Hematopoietic multipotent progenitor cell treated with erythropoietin and hydrocortisone succinate and interleukin-3 and kit ligand, for 8 days (in vitro differentiated cells): ENCODE data around the gene HCK.
"Not testable (repeated sequence)": the region's sequence is repeated elsewhere in the genome, so short reads cannot be mapped to it uniquely, and the experiment has no call there.

Experiments
- DNase-seq: peaks from one replicate; pipeline ENCODE4 v3.0.0-alpha.2; 2015

The HCK gene

DNA sequence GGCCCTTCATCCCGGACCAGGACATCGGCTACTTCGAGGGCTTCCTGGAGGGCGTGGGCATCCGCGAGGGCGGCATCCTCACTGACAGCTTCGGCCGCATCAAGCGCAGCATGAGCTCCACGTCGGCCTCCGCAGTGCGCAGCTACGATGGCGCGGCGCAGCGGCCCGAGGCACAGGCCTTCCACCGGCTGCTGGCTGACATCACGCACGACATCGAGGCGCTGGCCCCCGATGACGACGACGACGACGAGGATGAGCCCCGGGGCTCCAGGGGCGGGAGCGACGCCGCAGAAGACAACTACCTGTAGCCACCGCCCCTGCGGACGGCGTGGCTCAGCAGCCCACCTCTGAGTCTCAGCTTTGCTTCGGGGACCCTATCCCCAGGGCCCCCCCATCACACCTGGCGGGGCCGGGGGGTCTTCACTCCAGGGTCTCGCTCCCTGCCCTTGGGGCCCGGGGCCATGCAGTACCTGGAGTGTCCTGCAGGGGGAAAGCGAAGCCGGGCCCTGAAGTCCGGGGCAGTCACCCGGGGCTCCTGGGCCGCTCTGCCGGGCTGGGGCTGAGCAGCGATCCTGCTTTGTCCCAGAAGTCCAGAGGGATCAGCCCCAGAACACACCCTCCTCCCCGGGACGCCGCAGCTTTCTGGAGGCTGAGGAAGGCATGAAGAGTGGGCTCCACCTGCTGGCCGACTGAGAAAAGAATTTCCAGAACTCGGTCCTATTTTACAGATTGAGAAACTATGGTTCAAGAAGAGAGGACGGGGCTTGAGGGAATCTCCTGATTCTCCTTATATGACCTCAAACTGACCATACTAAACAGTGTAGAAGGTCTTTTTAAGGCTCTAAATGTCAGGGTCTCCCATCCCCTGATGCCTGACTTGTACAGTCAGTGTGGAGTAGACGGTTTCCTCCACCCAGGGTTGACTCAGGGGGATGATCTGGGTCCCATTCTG lies 20.8 kb upstream of the HCK start:
- DNase-seq: peak; percentile 49

DNA sequence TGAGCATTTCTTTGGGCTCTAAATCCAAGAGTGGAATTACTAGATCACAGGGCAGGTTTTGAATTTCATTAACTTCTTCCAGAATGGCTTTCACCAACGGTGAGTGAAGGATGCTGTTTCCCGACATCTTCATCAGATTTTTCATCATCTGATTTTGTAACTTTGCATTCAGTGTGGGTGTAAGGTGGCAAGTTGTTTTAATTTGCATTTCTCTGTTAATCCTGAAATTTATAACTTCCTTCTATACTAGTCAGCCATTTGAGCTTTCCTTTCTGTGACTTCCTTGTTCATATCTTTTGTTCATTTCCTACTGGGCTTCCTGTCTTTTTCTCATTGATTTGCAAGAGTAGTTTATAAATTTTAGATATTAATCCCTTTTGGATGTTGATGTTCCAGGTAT lies 18.7 kb upstream of the HCK start:
- no peak for DNase-seq

DNA sequence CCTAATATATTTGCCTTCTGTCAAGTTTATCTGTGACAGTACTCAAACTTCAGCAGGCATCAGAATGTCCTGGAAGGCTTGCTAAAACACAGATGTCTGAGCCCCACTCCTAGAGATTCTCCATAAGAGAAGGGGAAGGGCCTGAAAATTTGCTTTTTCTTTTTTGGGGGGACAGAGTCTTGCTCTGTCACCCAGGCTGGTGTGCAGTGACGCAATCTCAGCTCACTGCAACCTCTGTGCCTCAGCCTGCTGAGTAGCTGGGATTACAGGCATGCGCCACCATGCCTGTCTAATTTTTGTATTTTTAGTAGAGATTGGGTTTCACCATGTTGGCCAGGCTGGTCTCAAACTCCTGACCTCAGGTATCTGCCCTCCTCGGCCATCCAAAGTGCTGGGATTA lies 18.3 kb upstream of the HCK start:
- not testable (repeated sequence) for DNase-seq

DNA sequence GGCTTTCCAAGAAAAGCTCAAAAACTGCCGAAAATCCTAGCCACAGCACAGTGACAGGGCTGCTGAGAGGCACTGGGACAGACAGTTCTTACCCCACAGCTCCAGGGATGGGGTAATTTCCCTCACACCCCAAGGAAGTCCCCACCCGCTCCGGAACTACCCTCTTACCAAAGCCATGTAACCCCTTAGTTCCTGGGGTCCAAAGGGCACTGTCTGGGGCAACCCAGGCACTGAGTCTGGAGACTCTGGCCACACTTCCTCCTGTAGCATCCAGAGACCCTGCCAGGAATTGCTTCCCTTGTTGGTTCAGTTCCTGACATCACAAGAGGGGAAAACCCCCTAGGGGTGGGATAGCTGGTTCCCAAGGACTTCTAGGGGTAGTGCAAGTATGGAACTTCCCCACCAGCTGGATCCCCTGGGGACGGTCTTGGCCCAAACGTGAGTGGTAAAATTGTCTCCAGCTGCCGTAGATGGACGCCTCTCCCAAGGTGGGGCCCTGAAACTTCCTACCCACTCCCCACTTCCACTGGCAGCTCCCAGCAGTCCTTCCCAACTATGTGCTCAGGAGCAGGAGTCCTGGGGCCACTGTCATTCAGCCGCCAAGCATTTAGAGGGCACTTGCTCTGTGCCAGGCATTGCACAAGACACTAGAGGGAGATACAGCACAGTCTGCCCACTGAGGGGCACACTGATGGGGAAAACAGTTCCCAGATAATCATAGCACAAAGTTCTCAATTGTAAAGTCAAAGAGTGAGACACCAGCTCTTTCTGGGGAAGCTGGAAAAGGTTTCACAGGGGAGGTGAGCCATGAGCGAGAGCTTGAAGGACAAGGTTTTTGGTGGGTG lies 17.2 kb upstream of the HCK start:
- peak; percentile 18 for DNase-seq

DNA sequence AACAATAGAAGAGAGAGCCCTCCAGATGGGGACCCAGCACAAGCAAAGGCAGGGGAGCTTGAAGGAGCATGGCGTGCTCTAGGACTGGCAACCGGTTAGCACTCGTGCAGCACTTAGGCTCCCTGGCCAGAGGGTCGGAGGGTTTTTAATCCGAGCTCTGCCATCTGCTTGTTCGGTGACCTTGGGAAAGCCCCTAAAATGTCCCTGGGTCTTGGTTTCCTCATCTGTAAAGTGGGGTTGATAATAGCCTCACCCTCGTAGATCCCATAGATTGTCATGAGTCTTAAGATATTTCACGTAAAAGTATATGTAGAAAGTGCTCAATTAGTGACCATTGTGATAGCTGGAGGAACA lies 16.6 kb upstream of the HCK start:
- no peak for DNase-seq

DNA sequence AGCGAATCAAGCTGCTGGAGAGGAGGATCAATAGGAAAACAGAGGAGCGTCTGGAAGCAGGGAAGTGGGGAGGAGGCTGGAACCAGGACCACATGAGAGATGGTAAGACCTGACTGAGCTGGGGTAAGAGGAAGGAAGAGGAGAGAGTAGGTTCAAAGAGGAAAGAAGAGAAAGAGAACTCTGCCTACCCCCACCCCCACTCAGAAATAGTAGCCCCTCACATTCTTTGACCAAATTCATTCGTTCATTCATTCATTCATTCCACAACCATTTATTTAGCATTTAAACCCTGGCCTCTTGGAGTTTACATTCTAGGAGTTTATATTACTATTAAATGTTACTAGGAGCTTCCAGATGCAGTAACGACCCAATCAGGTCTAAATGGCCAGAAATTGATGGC lies 15.8 kb upstream of the HCK start:
- no peak for DNase-seq

DNA sequence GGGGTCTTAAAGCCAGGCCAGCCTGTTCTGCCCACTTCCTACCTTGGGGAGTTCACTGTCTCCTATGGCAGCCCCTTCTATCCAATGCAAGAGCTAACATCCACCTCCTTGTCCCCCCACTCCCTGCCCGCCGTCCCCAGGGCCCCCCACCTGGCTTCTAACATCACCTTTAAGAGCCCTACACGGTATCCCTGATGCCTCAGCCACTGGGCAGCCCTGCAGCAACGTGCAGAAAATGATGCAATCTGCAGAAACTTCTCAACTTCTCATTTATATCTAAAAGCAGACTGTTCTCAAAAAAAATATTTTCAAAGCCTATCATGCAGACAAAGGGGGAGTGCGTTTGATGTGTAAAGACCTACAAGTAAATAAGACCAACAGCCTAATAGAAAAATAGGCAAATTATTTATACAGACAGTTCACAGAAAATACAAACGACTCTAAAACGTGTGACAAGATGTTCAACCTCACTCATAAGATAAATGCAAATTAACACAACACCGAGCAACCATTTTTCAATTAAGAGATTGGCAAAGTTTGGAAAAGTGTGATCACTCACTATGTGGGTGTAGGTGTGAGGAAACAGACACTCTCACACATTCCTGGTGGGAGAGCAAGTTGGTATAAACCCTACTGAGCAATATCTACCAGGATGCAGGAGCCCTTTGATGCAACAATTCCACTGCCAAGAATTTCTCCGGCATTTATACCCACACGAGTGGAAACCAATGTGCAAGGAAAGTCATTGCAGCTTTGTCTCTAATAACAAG lies 15.1 kb upstream of the HCK start:
- DNase-seq: no peak

DNA sequence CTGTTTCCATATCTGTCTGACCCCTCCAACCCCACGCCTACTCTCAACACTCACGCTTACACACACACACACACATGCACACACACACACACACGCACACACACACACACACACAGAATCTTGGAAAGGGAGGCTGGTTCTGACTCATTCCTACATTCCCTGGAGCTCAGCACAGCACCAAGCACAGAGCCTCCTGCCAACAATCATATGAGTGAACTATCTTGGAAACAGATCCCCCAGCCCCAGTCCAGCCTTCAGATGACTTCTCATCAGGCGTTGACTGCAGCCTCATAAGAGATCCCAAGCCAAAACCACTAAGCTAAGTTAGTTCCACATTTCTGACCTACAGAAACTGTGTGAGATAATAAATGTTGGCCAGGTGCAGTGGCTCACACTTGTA lies 14.1 kb upstream of the HCK start:
- no peak for DNase-seq

DNA sequence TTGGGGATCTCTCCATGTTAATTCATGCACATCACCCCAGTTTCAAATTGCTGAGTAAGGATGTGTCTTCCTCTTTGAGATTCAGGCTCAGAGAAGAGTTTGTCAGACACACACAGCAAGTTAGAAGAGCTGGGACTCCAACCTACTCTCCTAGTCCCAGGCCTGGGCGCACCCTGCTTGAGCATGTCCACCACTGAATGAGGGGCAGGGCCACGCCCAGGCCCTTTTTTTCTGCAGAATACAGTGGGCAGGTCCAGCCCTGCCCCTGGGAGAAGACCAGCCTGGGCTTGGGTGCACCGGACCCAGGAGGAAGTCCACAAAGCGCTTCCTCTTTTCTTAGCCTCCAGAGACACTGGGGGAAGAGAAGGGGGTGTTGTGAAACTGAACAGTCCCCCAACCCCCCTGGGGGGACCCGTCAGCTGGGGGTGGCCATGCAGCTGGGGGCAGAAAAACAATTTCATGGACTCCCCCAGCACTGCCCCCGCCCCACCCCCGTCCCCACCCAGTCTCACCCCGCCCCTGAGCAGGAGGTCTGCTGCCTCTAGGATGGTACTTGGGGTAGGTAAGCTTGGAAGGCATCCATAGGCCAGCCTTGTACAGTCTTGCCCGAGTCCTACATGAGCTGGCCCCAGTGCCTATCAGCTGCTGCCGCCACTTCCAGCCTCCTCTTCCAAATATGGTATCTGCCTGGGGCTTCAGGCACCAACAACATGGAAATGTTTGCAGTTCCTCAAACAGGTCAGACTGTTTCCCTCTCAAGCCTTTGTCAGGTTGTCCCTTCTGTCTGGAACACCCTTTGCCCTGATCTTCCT lies 11.7 kb upstream of the HCK start:
- DNase-seq: no peak

DNA sequence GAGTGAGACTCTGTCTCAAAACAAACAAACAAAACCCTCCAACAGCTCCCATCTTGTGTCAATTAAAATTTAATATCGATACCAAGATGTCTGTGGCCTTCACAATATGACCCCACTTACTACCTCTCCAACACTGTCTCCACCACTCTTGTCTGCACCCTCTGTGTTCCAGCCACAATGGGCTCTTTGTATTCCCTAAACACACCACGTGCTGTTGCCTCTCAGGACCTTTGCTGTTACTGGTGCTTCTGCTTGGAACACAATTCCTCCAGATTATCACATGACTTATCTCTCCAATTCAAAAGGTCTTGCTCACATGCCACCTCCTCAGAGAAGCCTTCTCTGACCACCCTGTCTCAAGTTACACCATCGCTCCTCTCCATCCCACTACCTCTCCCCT lies 6.0 kb upstream of the HCK start:
- DNase-seq: no peak

DNA sequence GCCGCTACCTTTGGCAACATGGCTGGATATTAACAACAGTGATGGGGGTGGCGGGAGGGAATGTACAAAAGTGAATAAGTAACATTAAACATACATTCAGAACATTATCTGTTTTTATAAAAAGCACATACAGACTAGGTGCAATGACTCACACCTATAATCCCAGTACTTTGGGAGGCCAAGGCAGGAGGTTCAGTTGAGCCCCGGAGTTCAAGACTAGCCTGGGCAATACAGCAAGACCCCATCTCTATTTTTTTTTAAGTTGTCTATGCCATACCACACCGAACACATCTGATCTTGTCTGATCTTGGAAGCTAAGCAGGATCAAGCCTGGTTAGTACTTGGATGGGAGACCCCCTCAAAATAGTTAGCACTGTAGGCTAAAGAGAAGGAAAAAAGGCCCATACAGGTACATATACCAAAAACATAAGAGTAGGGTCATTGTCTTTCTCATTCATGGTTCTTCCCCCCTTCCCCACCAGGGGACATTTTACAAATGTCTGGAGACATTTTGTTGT lies 1.7 kb upstream of the HCK start:
- no peak for DNase-seq

DNA sequence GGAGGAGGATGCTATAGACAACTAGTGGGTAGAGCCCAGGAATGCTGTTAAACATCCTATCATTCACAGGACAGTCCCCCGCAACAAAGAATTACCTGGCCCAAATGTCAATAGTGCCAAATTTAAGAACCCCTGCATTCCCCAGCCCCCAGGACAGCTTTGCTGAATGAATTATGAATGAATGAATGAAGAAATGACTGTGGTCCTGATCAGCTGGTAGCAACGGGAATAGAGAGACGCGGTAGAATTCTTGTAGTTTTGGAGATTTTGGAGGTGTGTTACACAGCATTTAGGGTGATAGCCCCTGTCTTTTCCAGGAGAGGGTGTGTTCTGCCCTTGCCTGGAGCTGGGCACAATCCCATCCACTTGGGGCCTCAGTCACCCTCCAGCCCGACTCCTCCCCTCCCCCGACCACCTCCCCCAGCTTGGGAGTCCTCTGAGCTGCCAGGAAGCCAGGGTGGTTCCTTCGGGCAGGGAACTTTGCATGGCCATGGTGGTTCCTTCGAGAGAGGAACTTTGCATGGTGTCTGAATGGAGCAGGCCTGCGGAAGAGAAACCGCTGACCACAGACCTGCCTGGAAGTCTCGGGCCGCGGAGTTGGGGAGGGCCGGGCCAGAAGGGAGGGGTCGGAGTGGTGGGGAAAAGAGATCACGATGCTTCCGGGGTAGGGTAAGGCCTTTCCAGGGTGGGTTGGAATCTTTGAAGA lies 1.0 kb upstream of the HCK start:
- no peak for DNase-seq

DNA sequence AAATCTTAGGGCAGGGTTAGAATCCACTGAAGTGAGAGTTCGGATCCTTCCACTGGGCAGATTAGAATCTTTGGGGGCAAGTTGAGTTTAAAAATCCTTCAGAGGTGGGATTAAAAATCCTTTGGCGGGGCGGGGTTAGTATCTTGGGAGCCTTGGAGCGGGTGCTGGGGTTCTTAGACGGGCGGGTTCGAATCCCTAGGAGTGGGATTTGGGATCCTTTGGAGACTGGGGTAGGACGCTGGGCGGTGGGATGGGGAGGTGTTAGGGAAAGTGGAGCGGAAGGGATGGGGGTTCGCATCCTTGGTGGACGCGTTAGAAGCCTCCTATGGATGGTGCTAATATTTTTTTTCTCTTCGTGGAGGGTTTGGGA lies 337 bp upstream of the HCK start:
- no peak for DNase-seq

DNA sequence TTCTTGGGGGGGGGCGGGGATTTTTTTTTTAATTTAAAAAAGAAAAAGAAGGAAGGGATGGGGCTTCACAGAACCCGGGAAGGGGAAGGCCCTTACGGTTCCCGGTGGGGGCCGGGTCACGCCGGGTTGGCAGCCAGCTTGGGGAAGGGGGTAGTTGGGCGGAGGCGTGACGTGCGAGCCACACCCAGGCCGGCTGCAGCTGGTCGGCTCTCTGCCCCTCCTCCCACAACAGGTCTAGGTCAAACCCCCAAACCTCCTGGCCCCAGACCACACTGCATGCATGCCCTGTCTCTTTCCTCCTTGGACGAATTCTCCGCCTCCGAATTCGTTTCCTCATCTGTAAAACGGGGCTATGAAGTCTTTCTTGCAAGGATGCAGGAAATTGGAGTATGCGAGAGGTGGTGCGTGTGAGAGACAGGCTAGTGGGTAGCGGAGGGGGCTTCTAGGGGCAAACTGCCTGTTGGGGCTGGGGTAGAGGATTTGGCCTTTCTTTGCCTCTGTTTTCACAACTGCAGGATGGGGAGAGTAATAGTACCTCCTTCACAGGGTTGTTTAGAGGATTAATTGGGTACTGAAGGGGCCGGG lies 828 bp downstream of the HCK start:
- DNase-seq: no peak

DNA sequence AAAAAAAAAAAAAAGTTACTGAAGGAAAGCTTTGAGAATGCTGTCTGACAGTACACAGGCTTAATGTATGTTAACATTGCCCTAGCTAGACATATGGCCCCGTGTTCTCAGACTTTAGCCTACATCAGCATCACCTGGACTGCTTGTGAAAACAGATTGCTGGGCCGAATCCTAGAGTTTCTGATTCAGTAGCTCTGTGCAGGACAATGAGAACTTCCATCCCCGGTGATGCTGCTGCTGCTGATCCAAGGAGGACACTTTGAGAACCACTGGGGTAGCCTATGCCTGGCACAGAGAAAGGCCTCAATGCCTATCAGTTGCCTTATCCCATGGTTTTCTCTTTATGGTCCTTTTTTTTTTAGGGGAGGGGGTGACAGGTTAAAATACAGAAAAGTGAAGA lies 1.6 kb downstream of the HCK start:
- DNase-seq: no peak

DNA sequence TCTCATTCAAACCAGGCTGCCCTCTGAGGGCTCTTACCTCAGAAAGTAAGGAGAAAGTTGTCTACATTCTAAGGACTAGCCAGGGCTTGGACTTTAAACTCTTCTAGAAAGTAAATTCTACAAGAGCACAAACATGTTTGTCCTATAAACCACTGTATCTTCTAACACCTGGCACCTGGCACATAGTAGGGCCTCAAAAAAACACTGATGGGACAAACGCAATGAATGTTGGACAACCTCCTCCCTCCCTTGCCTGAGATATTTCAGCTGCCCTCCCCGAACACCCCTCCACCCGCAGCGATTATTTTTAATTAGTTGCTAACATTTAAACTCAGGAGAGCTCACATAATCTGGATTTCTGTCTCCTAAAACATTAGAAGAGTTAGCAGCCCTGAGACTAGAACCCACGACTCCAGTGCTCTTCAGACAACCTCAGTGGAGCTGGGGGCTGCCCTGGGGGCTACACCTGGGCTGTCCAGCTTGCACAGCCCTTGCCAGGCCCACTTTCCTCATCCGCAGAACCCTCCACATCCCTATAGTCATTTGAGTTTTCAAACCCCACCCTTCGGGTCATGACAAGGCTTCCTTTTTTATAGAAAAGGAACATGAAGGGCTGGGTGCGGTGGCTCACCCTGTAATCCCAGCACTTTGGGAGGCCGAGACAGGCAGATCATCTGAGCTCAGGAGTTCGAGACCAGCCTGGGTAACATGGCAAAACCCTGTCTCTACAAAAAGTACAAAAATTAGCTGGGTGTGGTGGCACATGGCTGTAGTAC lies 4.9 kb downstream of the HCK start:
- no peak for DNase-seq

DNA sequence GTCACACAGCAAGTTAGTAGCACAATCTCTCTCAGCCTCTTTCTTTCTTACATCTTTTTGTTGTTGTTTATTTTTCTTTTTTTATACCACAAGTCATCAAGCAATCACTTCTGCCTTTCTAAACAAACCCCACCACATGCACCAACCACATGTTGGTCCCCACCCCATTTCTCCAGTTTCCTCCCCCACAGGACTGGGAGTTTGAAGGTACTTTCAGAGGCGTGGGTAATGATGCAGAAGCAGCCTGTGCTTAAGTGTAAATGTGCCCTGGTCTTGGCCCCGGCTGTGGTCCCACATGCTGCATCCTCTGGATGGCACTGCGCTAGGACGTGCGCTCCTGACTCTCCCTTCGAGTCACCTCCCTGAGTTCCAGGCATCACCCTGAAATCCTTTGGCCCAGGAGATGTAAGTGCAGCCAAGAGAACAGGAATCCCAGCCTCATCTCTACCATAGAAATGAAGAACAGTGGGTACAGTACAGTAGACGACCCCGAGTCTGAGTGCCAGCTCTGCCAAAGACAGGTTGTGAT lies 5.7 kb downstream of the HCK start:
- DNase-seq: no peak

DNA sequence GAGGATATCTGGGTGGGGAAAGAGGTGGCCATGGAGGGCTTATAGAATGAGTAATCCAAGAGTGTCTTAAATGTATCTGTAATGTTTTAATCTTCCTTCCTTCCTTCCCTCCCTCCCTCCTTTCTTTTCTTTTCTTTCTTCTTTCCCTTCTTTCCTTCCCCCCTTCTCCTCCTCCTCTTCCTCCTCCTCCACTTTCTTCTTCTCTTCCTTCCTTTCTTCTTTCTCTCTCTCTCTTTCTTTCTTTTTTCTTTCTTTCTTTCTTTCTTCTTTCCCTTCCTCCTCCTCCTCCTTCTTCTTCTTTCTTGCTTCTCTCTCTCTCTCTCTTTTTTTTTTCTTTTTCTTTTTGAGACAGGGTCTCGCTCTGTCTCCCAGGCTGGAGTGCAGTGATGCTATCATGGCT lies 7.1 kb downstream of the HCK start:
- DNase-seq: no peak

DNA sequence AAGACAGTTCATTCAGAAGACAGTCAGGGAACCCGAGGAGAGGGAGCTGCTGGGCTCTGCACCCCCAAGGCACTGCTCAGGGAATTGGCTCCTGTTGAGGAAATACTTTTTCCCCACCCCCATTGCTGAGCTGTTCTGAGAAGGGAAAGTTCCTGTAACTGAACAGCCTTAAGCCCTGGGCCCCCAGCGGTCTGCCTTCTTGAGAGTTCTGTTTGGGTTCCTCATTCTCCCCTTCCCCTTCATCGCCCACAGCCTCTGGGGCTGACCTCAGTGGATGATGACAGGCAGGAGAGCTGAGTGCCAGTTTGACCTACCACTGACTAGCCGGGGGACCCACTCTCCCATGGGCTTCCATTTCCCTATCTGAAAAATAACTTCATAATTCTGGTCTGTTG lies 10.7 kb downstream of the HCK start:
- peak; percentile 19 for DNase-seq

DNA sequence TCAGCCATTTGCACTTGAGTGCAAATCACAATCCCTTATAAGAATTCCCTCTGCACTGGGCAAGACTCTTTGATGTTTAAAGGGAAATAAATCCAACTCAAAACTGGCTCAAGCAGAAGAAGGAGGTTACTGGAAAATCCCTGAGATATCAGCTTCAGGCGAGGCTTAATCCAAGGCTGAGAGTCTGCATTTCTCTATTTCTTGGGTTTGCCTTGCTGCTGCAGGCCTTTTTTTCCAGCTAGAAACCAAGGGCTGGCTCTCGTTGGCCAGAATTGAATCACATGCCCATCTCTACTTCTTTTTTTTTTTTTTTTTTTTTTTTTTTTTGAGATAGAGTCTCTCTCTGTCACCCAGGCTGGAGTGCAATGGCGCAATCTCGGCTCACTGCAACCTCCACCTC lies 11.7 kb downstream of the HCK start:
- no peak for DNase-seq
